ENCODE results near the gene CTSD.

Gene CTSD

DNA sequence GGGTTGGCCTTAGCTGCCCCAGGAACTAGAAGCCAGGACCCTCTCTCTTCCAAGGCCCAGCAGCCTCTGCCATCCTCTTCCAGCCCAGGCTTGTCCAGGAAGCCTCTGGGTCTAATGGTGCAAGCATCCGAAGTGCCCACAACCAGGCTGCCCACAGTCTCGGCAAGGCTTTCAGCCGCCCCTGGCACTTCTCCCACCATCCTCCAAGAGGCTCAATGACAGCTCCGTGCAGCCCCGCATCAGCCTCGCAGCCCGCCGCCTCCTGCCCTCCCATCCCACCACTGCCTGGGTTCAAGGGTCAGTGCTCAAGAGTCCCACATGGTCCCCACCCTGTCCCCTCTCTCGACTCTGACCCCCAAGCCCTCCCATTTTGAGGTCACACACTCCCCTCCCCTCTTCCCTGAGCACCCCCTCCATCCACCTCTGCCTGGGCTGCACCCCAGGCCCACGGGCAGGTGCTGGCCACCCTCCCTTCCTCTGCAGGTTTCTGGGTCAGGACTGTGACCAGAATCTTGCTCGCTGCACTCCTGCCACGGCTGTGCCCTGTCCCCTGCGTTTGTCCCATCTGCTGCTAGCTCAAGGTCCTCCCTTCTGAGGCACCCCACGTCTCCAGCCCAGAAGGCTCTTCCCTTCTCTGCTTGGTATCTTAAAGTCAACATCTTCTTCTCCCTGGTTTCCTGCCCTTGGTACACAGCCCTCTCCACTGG lies 30.6 kb downstream of the CTSD start:
- Histone ChIP-seq H3K27ac (ENCODE audit: poor library complexity, severe bottlenecking) (no peak overlapping the region), H3K9me3 (ENCODE audit: severe bottlenecking) (no peaks in the 10 kb centered on the region), H3K4me3 (ENCODE audit: severe bottlenecking) (no peak overlapping the region), H3K4me1 (ENCODE audit: insufficient read depth, poor library complexity, severe bottlenecking) (no peaks in the 10 kb centered on the region), H3K27me3 (ENCODE audit: insufficient read depth, poor library complexity, severe bottlenecking) (no peaks in the 10 kb centered on the region), H3K36me3 (ENCODE audit: low read depth) (no peaks in the 10 kb centered on the region)
- TF ChIP-seq, protein P1, sequence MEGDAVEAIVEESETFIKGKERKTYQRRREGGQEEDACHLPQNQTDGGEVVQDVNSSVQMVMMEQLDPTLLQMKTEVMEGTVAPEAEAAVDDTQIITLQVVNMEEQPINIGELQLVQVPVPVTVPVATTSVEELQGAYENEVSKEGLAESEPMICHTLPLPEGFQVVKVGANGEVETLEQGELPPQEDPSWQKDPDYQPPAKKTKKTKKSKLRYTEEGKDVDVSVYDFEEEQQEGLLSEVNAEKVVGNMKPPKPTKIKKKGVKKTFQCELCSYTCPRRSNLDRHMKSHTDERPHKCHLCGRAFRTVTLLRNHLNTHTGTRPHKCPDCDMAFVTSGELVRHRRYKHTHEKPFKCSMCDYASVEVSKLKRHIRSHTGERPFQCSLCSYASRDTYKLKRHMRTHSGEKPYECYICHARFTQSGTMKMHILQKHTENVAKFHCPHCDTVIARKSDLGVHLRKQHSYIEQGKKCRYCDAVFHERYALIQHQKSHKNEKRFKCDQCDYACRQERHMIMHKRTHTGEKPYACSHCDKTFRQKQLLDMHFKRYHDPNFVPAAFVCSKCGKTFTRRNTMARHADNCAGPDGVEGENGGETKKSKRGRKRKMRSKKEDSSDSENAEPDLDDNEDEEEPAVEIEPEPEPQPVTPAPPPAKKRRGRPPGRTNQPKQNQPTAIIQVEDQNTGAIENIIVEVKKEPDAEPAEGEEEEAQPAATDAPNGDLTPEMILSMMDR (IDR thresholded peaks at IDR 0.05; ENCODE audit: poor library complexity, severe bottlenecking), result no peak
- ATAC-seq (ENCODE audit: low read depth) (no peak), DNase-seq (ENCODE audit: low spot score) (no peak)

DNA sequence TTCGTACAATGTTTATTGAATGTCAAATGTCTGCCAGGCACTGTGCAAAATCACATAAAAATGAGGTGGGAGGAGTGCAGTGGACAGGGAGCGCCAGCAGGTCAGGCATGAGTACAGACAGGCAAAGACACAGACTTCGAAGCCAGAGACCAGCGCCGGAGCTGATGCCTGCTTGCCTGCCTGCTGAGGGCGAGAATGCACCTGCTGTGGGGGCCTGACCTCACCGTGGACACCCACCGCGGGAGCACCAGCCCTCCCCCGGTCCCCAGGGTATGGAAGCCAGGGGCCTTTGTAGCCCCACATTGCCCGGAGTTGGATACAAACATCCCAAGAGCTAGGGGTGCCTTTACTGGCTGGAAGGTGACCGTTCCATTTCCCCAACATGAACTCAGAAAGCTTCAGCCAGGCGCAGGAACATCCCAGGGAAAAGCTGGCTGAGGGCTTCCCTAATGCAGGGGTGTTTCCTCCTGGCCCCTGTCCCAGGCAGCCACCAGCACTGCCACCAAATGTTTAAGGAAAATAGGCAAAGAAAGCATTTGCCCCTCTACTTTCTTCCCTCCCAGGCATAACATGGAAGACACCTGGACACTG lies 31.2 kb downstream of the CTSD start:
- TF ChIP-seq, protein P1 (IDR thresholded peaks at IDR 0.05; ENCODE audit: poor library complexity, severe bottlenecking), result no peak
- DNase-seq (ENCODE audit: low spot score), result no peak
- no peaks in the 10 kb centered on the region for H3K9me3 ChIP-seq (ENCODE audit: severe bottlenecking)
- no peaks in the 10 kb centered on the region for H3K4me1 ChIP-seq (ENCODE audit: insufficient read depth, poor library complexity, severe bottlenecking)
- H3K36me3 ChIP-seq (ENCODE audit: low read depth), result no peaks in the 10 kb centered on the region
- H3K4me3 ChIP-seq (ENCODE audit: severe bottlenecking), result no peak overlapping the region
- peak; percentile 49; the same call in 1 of the 3 replicates for ATAC-seq (ENCODE audit: low read depth)
- H3K27me3 ChIP-seq (ENCODE audit: insufficient read depth, poor library complexity, severe bottlenecking), result no peaks in the 10 kb centered on the region
- H3K27ac ChIP-seq (ENCODE audit: poor library complexity, severe bottlenecking), result no peak overlapping the region

- TF ChIP-seq, protein P1 (IDR thresholded peaks at IDR 0.05; ENCODE audit: poor library complexity, severe bottlenecking), result no peak
- Histone ChIP-seq H3K4me3 (ENCODE audit: severe bottlenecking) (no peak overlapping the region), H3K9me3 (ENCODE audit: severe bottlenecking) (no peaks in the 10 kb centered on the region), H3K4me1 (ENCODE audit: insufficient read depth, poor library complexity, severe bottlenecking) (no peaks in the 10 kb centered on the region), H3K27ac (ENCODE audit: poor library complexity, severe bottlenecking) (no peak overlapping the region), H3K36me3 (ENCODE audit: low read depth) (no peaks in the 10 kb centered on the region), H3K27me3 (ENCODE audit: insufficient read depth, poor library complexity, severe bottlenecking) (no peaks in the 10 kb centered on the region)
- no peak for ATAC-seq (ENCODE audit: low read depth)
- DNase-seq (ENCODE audit: low spot score), result no peak
These were observed 32.2 kb downstream of the CTSD start for GRCh38 chr11:1731451-1732059.

DNA sequence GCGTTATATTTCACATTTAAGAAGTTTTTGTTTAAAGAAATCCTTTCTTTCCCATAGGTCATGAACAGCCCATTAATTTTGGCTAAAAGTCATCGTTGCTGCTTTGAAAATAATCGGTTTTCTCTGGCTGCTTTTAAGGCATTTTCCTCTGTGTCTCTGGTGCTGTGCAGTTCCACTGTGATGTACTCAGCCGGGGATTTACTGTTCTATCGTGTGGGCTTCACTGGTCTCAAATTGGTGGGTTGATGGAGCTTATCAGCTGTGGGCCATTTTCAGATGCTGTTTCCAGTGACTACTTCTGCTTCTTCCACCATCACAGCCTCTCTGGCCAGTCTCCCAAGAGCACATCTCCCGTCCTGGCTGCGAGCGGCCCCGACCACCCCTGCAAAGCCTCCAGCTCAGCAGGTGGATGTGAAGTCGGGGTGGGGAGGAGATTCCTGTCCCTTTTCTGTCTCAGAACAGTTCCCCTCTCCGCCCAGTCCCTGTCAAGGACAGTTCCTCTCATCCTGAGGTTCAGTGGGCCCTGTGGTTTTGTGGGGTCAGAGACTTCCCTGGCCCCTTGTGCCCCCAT lies 33.6 kb downstream of the CTSD start:
- no peaks in the 10 kb centered on the region for H3K27me3 ChIP-seq (ENCODE audit: insufficient read depth, poor library complexity, severe bottlenecking)
- TF ChIP-seq, protein P1 (IDR thresholded peaks at IDR 0.05; ENCODE audit: poor library complexity, severe bottlenecking), result no peak
- H3K36me3 ChIP-seq (ENCODE audit: low read depth), result no peaks in the 10 kb centered on the region
- ATAC-seq (ENCODE audit: low read depth) (no peak), DNase-seq (ENCODE audit: low spot score) (no peak)
- no peaks in the 10 kb centered on the region for H3K4me1 ChIP-seq (ENCODE audit: insufficient read depth, poor library complexity, severe bottlenecking)
- H3K9me3 ChIP-seq (ENCODE audit: severe bottlenecking), result no peaks in the 10 kb centered on the region
- no peak overlapping the region for H3K27ac ChIP-seq (ENCODE audit: poor library complexity, severe bottlenecking)
- H3K4me3 ChIP-seq (ENCODE audit: severe bottlenecking), result no peak overlapping the region

Measured in RWPE2 (cell line).